ENCODE data around the gene PKNOX2.

The PKNOX2 gene

DNA sequence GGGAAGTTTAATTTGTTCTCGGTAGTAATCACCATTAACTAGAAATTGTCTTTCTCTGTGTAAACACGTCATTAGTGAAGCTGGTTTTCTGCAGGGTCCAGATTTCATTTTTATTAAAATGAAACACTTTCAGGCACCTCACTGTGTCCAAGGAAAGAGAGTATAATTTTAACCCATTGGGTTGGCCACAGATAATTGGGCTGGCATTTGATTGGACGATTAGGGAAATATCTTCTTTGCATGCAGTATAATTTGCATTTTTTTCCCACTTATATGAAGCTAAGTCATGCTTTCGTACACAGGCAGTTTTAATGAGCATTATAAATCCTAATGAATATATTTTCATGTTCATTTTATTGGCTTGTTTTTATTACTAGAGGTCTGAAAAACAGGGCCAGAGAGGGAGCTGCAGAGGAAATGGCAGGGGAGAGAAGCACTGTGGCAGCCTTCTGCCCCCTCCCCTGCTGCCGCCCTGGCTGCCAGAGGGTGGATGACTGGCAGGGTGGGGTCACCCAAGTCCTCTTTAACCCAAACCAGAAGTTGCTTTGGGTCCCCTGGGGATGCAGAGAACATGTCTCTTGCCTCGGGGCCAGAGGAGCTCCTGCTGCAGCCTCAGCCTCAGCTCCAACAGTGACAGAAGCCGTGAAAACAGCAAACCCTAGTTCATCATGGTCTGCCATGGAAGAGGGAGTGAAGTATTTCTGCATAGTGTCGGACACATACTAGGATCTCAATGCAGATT lies 93.9 kb downstream of the PKNOX2 start:
- H3K27me3 Mint-ChIP-seq: peaks cover 14% of the 10 kb centered on the region
- no peak for ATAC-seq
- no peak for DNase-seq
- no peak overlapping the region for H3K4me3 Mint-ChIP-seq
- no peaks in the 10 kb centered on the region for H3K9me3 Mint-ChIP-seq
- H3K4me1 Mint-ChIP-seq: no peaks in the 10 kb centered on the region
- no peak overlapping the region for H3K27ac Mint-ChIP-seq
- no peaks in the 10 kb centered on the region for H3K36me3 Mint-ChIP-seq (ENCODE audit: low read depth)

GRCh38 chr11:125261588-125261987 lies 97.0 kb downstream of the PKNOX2 start:
- ATAC-seq (no peak), DNase-seq (no peak)
- no peaks in the 10 kb centered on the region for H3K4me1 Mint-ChIP-seq
- H3K4me3 Mint-ChIP-seq: no peak overlapping the region
- H3K27ac Mint-ChIP-seq: no peak overlapping the region
- no peaks in the 10 kb centered on the region for H3K36me3 Mint-ChIP-seq (ENCODE audit: low read depth)
- H3K27me3 Mint-ChIP-seq: peaks cover 24% of the 10 kb centered on the region
- no peaks in the 10 kb centered on the region for H3K9me3 Mint-ChIP-seq

- Mint-ChIP-seq H3K36me3 (ENCODE audit: low read depth) (no peaks in the 10 kb centered on the region), H3K27me3 (peaks cover 27% of the 10 kb centered on the region), H3K9me3 (no peaks in the 10 kb centered on the region), H3K4me3 (no peak overlapping the region), H3K4me1 (no peaks in the 10 kb centered on the region), H3K27ac (no peak overlapping the region)
- no peak for DNase-seq
- no peak for ATAC-seq
These were observed 97.8 kb downstream of the PKNOX2 start for GRCh38 chr11:125262194-125262829.

- Mint-ChIP-seq H3K36me3 (ENCODE audit: low read depth) (no peaks in the 10 kb centered on the region), H3K4me3 (no peak overlapping the region), H3K27me3 (peaks cover 29% of the 10 kb centered on the region), H3K27ac (no peak overlapping the region), H3K9me3 (no peaks in the 10 kb centered on the region), H3K4me1 (no peaks in the 10 kb centered on the region)
- no peak for ATAC-seq
- DNase-seq: no peak
These were observed 98.3 kb downstream of the PKNOX2 start for GRCh38 chr11:125262830-125263218.

DNA sequence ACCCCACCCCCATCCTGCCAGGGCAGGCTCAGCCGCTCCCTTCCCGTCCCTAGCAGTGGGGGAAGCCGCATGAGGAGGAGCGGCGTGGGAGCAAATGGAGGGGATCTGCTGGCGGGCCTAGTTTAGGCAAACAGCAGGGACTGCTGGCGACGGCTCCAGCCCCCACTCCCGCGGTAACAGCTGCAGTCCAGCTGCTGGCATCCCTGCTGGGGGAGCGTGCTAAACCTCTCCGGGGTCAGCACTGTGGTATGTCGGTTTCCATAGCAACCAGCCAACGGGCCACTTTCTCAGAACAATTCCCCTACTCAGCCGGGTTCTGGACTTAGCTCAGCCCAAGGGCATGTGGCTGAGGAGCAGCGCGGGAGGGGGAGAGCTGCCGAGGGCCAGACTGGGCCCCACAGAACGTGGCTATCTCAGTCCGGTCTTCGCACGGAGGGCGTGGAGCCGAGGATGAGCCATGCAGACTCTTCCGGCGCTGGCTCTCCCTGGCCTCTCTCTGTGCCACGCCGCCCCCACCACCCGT lies 98.8 kb downstream of the PKNOX2 start:
- ATAC-seq (peak; percentile 14), DNase-seq (no peak)
- no peak overlapping the region for H3K27ac Mint-ChIP-seq
- H3K4me1 Mint-ChIP-seq: no peaks in the 10 kb centered on the region
- peaks cover 30% of the 10 kb centered on the region for H3K27me3 Mint-ChIP-seq
- no peaks in the 10 kb centered on the region for H3K36me3 Mint-ChIP-seq (ENCODE audit: low read depth)
- H3K9me3 Mint-ChIP-seq: no peaks in the 10 kb centered on the region
- H3K4me3 Mint-ChIP-seq: no peak overlapping the region

DNA sequence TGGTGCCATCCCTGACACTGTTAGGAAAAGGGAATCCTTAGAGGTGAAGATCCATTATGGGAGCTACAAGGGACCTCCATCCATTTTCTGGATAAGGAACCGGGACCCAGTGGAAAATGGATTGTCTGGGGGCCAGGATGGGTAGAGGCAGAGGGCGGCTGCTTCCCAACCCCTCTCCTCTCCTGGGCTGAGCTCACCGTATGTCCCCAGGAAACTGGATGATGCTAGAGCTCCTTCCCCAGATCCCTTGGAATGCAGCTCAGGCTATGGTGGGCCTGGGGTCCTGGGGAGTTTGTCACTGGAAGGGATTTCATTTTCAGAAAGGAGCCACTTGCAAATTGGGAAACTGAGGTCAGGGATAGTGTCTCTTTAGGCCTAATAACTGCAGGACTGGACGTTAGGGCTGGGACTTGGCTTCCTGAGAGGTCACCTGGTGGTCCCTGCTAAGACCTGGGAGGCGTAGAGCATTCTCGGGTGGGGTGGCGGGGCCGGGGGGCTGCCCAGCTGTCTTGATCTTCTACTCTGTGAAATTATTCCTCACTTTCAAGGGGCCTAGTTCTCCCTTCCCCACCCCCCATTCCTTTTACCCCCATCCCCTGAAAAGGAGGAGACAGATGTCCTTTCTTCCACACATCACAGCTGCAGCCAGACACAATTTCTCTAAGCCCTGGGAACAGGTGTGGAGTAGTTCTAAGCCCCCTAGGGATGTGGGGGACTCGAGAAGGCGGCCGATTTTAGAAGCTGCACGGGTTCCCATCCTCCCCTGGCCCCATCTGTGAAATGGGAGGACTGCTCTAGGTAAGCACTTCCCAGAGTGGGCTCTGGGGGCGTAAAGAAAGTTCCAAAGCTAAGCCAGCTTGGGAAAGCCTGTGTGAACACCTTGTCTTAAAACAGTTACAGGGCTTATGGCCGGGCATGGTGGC lies 99.8 kb downstream of the PKNOX2 start:
- H3K36me3 Mint-ChIP-seq (ENCODE audit: low read depth): no peaks in the 10 kb centered on the region
- no peaks in the 10 kb centered on the region for H3K4me1 Mint-ChIP-seq
- ATAC-seq (no peak), DNase-seq (no peak)
- H3K27me3 Mint-ChIP-seq: peaks cover 34% of the 10 kb centered on the region
- H3K4me3 Mint-ChIP-seq: no peak overlapping the region
- H3K9me3 Mint-ChIP-seq: no peaks in the 10 kb centered on the region
- H3K27ac Mint-ChIP-seq: no peak overlapping the region

- Mint-ChIP-seq H3K27me3 (peaks cover 32% of the 10 kb centered on the region), H3K4me3 (no peak overlapping the region), H3K9me3 (no peaks in the 10 kb centered on the region), H3K36me3 (ENCODE audit: low read depth) (no peaks in the 10 kb centered on the region), H3K4me1 (no peaks in the 10 kb centered on the region), H3K27ac (no peak overlapping the region)
- no peak for ATAC-seq
- no peak for DNase-seq
These were observed 103.0 kb downstream of the PKNOX2 start for GRCh38 chr11:125267548-125267947.

DNA sequence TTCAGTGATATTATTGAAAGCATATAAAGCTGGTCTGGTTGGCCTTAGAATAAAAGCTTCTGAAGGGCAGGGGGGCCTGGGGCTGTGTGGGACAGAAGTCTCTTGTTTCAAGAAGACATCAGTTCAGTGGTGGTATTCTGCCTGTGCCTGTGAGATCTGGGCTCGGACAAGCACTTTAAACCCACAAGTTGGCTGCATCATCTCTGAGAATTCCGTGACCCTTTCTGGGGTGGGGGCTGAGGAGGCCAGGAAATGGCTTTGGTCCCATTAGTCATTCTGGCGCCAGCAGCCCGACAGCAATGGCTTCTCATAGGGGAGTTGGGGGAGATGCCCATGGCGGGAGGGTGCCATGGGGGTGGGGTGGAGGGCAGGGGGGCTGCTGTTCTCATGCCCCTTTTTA lies 104.1 kb downstream of the PKNOX2 start:
- DNase-seq (no peak), ATAC-seq (no peak)
- no peak overlapping the region for H3K27ac Mint-ChIP-seq
- no peaks in the 10 kb centered on the region for H3K9me3 Mint-ChIP-seq
- no peak overlapping the region for H3K4me3 Mint-ChIP-seq
- peaks cover 25% of the 10 kb centered on the region for H3K27me3 Mint-ChIP-seq
- no peaks in the 10 kb centered on the region for H3K36me3 Mint-ChIP-seq (ENCODE audit: low read depth)
- no peaks in the 10 kb centered on the region for H3K4me1 Mint-ChIP-seq

DNA sequence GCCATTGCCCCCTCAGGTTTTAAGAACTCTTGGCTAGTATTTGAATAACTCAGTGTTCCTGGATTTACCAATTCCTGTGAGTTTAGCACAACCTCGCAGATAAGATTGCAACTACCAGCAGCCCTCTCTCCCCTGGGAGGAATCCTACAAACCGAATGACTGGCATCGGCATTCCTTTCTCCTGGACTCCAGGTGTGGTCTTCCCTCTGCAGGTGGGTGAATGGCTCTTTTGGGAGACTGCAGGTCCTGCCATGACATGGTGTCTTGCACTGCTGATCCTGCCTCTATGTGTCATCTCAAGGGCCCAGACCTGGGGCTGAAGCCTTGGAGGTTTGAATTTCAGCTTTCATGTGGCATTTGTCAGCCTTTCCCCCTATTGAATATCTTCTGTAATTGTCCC lies 105.6 kb downstream of the PKNOX2 start:
- Mint-ChIP-seq H3K4me3 (no peak overlapping the region), H3K4me1 (no peaks in the 10 kb centered on the region), H3K27me3 (peaks cover 22% of the 10 kb centered on the region), H3K36me3 (ENCODE audit: low read depth) (no peaks in the 10 kb centered on the region), H3K9me3 (no peaks in the 10 kb centered on the region), H3K27ac (no peak overlapping the region)
- DNase-seq (no peak), ATAC-seq (no peak)

GRCh38 chr11:125270711-125271110 lies 106.2 kb downstream of the PKNOX2 start:
- H3K36me3 Mint-ChIP-seq (ENCODE audit: low read depth): no peaks in the 10 kb centered on the region
- no peak overlapping the region for H3K4me3 Mint-ChIP-seq
- ATAC-seq: peak; percentile 28
- DNase-seq: no peak
- H3K4me1 Mint-ChIP-seq: no peaks in the 10 kb centered on the region
- H3K9me3 Mint-ChIP-seq: no peaks in the 10 kb centered on the region
- H3K27me3 Mint-ChIP-seq: peaks cover 19% of the 10 kb centered on the region
- no peak overlapping the region for H3K27ac Mint-ChIP-seq

DNA sequence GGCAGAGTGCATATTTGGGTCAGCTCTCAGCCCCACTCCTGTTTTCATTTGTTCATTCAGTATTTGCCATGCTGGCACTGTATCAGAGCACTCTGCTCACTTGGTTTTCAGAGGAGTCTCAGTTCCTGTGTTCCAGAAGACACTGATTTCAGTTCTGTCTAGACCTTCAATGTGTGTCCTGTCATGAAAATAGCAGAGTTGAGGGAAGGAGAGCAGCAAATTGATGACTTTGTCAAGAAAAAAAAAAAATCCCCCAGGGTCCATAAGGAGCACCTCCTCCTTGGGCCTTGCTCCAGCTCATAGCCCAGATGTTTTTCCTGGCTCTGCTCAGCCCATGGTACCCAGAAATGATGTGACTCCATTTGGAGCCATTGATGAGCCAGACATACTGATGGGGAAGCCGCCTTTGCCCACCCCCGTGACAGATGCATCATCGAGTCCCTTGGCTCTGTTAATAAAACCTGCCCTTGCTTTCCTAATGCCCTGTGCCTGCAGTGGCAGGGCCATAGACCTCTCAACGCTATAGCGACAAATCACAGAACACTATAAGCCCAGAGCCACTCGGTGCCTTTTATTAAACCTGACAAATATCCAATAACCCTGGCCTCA lies 107.0 kb downstream of the PKNOX2 start:
- peaks cover 19% of the 10 kb centered on the region for H3K27me3 Mint-ChIP-seq
- no peak overlapping the region for H3K27ac Mint-ChIP-seq
- no peaks in the 10 kb centered on the region for H3K9me3 Mint-ChIP-seq
- ATAC-seq: no peak
- no peaks in the 10 kb centered on the region for H3K4me1 Mint-ChIP-seq
- H3K36me3 Mint-ChIP-seq (ENCODE audit: low read depth): no peaks in the 10 kb centered on the region
- DNase-seq: no peak
- H3K4me3 Mint-ChIP-seq: no peak overlapping the region

DNA sequence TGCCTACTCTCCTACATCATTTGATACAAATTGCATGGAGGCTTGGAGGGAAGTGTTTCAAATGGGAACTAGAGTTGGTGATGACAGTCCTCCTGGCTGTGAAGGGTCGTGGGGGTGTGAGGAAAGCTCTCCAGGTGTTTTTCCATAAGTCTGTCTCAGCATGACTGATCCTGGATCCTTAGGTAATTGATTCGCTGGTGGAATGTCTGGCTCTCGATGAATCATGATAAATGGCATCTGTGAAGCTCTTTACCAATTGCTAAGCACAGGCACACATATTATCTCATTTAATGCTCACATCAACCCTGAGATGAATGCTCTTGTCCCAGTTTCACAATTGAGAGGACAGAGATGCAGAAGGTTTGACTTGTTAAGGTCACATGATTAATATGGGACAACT lies 107.5 kb downstream of the PKNOX2 start:
- H3K4me1 Mint-ChIP-seq: no peaks in the 10 kb centered on the region
- no peak overlapping the region for H3K27ac Mint-ChIP-seq
- H3K4me3 Mint-ChIP-seq: no peak overlapping the region
- H3K36me3 Mint-ChIP-seq (ENCODE audit: low read depth): no peaks in the 10 kb centered on the region
- DNase-seq (no peak), ATAC-seq (no peak)
- H3K27me3 Mint-ChIP-seq: peaks cover 18% of the 10 kb centered on the region
- H3K9me3 Mint-ChIP-seq: no peaks in the 10 kb centered on the region

- Mint-ChIP-seq H3K27me3 (peaks cover 14% of the 10 kb centered on the region), H3K4me1 (no peaks in the 10 kb centered on the region), H3K9me3 (no peaks in the 10 kb centered on the region), H3K36me3 (ENCODE audit: low read depth) (no peaks in the 10 kb centered on the region), H3K27ac (no peak overlapping the region), H3K4me3 (no peak overlapping the region)
- DNase-seq (no peak), ATAC-seq (no peak)
These were observed 108.3 kb downstream of the PKNOX2 start for GRCh38 chr11:125272821-125273220.

DNA sequence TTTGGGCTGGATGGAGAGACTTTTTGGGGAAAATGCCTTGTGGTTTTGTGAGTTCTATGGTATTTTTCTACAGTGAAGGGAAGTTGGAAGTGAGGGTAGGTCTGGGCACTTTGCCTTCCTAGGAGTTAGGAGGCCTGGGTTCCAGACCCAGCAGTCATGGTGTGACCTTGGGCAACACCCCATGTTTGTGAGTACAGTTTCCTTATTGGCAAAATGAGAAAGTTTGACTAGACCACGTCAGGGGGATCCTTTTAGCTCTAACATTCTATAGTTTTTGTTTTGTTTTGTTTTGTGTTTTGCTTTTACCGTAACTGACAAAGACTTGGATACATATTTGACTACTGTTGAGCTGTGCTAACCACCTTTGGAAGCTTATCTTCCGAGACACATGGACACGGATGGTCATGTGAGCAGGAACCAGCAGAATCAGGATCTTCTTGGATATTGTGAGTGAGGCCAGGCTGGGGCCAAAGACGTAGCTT lies 109.0 kb downstream of the PKNOX2 start:
- H3K4me1 Mint-ChIP-seq: no peaks in the 10 kb centered on the region
- DNase-seq: no peak
- no peak overlapping the region for H3K4me3 Mint-ChIP-seq
- no peaks in the 10 kb centered on the region for H3K36me3 Mint-ChIP-seq (ENCODE audit: low read depth)
- H3K27ac Mint-ChIP-seq: no peak overlapping the region
- no peaks in the 10 kb centered on the region for H3K9me3 Mint-ChIP-seq
- peaks cover 11% of the 10 kb centered on the region for H3K27me3 Mint-ChIP-seq
- no peak for ATAC-seq
